Measurements from ENCODE around the gene PALLD.

PALLD gene

DNA sequence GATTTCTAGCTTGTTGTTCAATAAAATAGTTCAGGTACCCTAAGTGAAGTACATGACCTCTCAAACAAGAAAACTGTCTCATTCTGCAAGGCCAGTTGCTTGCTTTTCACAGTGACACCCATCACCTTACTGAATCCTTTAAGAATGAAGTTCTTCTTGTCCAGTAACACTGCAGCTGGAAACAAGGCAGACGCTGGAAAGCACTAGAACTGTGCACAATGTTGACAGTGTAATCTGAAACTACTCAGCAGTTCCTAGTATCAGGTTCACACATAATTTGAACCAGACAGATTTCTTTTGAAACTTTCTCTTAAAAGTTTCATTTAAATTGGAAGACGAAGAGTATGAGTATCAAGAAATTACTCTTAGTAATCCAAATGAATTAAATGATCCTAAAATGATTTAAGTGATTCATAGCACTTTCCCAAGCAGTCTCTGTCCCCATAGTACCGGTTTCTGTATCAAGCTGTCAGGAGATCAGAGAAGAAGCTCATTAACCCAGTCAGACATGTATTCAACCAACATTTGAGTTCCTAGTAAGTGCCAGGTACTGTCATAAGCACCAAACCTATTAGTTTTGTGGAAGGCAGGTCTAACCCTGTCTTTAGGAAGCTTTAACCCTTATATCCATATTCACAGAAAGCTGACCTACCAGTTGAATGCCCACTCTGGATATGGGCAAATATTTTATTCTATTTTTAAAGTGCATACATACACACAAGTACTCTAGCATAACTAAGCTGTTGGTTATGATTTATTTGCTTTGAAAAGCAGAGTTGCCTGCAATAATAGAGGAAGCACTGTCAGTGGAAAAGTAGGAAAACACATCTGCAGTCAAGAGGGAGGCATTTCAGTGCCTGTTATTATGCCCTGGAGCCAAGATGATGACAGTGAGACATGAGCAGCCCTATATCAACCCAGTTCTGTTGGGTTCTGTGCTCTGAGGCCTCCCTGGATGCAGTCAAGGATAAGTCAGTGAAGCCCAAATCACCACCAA, 63.6 kb downstream of the PALLD start:
- DNase-seq: peak; percentile 64

DNA sequence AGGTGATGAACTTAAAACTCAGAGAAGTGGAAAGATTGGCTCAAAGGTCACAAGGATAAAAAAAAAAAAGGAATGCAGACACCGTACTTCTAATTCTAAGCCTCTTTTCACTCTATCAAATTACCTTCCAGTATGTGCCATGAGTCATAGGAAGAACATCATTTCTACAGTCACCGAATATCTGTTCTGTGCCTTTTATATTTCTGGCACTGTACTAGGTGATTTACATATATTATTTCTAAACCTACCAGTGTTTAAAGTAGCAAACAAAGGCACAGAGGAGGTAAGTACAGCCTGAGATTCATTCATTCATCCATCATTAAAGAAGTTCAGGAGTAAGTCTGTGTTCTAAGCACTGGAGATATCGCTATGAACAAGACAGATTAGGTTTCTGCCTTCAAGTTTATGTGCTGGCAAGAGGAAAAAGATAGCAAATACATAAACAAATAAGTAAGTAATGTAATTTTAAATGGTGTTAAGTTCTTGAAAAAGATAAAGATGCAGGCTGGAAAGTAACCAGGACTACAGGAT, 65.3 kb downstream of the PALLD start:
- peak; percentile 66 for DNase-seq

DNA sequence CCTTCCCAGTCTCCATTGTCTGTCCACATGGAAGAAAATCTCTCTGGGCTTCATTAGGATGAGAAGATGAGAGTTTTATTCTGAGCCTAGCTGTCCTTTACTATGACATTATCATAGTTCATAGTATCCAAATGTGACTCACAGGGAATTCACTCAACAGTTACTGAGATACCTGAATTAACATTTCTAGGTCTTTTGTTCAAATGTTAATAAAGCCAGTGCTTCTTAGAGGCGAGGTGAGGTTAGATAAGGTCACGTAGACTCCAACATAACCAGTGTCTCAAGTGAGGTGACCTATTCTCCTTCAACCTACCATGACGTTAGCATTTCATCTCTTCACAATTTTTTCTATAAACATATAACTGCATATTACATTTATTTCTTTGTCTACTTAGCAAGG, 67.2 kb downstream of the PALLD start:
- DNase-seq: no peak

DNA sequence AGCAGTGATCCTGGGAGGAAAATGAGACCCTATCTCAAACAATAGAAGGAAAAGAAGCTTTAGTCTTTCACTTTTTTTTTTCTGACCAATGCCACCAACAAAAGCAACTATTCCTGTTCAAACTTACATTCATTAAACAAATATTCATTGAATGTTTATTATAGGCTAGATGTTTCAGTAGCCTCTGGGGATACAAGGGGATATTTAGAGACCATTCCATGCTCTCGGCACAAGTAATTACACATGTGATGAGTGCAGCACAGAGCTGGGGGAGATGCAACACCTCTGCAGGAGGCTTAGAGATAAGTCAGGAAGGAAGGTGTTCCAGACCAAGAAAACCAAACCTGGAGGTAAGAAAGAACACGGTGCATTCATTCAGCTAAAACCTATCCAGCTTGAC, 68.3 kb downstream of the PALLD start:
- peak; percentile 53 for DNase-seq

DNA sequence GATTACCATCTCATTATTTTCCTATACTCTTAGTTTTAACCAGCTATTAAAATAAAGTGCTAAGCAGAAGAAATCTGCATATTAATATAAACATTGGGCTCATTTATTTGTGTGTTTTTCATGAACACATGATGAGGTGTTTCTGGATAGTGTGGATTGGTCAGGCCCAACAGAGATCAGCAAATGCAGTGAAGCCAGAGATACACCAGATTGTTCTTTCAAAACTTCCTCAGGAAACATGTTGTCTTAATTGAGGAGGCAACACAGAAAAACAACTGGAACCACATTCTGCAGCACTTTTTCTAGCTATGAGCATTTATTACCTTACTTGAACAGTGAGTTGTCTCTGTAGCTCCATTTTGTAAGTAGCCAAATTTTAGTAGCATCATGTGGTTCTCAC, 69.9 kb downstream of the PALLD start:
- DNase-seq: no peak

DNA sequence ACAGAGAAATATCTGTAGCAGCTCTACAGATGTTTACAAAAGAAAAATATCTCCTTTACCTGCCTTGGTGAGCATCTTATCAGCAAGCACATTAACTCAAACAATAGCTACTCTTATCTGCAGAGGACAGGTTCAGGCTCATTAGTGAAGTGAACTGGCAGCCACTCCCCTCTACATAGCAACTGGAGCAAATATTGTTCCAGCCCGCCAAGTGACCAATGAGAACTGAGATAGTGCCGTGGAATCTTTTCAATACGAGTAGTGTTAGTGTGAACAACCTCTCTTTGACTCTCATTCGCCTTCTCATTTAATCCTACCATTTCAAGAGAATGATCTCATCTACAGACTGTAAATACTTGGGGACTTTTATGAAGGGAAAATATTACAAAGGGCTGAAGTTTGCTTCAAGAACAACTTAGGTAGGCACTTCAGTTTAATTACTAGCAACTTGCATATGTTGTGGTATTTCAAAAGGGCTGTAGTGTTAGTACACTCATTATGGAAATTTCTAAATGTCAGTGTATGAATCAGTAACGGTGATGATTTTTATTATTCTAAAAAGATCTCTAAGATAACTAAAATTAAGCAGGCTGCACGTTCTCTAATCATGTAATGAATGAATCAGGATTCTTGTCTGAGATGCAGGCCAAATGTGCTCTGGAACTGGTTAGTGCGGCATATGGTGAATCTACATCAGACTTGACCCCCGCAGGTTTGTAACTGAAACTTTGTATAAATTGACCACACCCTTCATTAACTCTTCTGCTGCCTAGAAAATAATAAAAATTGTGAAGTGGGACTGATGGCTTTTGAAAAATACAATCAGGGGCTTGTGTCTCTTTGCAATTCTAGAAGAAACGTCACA, 72.4 kb downstream of the PALLD start:
- DNase-seq: peak; percentile 41

DNA sequence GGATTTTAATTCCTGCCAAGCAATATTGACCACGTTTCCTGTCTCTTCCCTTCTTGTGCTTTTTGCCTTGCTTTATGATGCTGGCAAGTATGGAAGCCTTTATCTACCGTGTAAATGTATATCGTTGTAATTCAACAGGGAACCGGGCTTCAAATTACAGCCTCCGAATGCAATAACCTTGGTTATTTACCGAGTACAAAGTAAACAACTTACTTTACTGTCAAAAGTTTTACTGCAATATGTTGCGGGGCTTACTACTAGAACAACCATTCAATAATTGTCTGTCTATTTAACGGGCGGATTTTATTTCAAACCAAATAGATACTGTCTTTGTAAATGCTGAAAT, 73.1 kb downstream of the PALLD start:
- no peak for DNase-seq

DNA sequence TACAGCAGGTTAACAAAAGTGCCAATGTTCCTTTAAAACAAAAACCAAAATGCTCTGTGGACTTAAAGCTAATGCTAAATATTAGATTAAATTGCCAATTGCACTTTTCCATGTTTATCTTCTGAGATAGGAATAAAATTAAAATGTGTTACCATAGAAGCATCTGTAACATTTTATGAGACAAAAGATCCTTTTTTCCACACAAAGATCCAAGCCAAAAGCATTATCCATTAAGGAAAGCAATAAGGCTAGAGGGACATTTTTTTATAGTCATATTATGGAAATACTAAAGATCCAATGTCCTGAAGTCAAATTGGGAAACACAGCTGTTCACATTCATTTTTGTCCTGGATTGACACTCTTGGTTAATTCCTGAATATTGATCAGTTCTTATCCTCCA, 73.6 kb downstream of the PALLD start:
- no peak for DNase-seq

DNA sequence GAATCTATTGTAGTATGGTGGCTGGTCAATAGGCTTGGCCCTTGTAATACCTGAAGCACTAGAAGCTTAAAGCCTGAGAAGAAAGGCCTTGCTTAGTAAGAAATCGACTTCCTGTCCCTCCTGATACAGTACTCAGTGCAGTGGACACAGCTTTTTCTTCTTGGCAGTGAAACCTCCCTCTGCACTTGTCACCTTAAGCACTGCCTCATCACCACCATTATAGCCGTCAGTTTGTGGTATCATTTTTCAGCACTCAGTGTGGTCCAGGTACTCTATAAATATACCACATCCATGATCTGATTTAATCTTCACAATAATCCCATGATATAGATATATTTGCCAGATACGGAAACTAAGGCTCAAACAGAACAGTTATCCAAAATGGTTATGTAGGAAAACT, 75.2 kb downstream of the PALLD start:
- DNase-seq: no peak

DNA sequence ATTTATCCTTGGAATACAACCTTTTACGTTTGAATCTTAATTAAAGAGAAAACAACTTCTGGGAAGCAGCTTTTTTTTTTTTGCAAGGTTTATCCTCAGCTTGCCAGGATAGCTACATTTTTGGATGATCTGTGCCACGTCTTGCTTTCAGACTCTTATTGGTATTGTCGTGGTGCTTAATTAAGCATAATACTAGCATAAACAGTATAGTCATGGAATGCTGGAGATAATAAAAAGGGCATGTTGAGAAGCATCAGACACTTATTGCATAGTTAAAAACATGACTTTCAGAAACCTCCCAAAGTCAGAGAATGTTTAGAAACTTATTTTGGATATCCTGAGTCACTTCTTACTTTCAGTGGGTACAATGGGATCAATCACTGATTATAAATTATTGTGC, 77.0 kb downstream of the PALLD start:
- no peak for DNase-seq

DNA sequence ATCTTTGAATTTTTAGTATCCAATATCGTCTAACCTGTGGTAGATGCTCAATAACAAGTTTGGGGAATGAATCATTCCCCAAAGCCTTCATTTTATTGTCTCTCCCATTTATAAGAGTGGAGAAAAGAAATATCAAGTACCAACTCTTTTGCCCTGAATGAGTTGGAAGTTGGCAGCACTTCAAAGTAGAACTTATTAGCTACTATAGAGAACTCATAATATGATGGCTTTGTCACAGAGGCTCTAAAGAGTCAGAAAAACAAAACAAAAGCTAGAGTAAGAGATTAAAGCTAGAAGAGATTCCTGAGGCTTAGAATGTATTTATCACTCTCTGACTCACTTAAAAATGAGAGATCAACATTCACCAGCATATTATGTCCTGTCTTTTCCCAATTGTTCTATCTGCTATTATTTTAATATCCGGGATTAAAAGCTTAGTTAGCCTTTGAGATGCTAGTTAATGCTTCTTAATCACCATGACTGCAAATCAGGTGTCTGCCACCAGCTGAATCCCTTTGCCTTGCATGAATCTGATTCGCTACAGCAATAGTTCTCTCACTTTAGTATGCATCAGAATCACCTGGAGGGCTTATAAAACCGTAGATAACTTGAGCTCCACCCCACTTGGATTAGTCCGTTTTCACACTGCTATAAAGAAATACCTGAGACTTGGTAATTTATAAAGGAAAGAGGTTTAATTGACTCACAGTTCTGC, 77.9 kb downstream of the PALLD start:
- peak; percentile 78 for DNase-seq

DNA sequence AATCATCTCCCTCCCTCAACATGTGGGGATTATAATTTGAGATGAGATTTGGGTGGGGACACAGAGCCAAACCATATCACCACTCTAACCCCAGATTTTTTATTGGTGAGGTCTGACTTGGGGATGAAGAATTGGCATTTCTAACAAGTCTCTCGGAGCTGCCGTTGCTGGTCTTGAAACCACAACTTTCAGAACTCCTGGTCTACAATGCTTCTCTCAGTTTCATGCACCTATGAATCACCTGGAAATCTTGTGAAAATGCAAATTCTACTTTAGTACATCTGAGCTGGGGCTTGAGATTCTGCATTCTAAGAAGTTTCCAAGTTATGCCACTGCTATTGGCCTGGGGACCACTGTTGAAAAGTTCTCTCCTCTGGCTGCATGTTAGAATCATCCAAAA, 78.6 kb downstream of the PALLD start:
- no peak for DNase-seq

DNA sequence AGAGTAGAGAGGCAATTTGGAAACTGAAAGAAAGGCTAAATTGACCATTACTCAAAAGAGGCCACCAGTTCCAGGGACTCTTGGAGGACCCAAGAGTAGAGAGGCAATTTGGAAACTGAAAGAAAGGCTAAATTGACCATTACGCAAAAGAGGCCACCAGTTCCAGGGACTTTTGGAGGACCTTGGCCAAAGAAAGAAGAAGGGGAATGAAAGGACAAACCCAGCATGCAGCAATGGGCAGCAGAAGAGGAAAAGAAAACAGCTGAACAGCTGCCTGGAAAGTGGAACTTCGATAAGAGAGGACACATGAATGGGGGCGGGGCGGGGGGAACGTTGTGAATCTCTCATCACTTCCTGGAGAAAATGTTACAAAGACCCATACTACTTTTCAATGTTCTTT, 80.8 kb downstream of the PALLD start:
- DNase-seq: no peak

DNA sequence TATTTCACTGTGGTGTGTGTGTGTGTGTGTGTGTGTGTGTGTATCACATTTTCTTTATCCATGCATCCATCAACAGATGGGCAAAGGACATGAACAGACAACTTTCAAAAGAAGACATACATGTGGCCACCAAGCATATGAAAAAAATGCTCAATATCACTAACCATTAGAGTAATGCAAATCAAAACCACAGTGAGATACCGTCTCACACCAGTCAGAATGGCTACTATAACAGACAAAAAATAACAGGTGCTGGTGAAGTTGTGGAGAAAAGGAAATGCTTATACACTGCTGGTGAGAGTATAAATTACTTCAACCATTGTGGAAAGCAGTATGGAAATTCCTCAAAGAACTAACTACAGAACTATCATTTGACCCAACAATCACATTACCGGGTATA, 83.4 kb downstream of the PALLD start:
- no peak for DNase-seq

DNA sequence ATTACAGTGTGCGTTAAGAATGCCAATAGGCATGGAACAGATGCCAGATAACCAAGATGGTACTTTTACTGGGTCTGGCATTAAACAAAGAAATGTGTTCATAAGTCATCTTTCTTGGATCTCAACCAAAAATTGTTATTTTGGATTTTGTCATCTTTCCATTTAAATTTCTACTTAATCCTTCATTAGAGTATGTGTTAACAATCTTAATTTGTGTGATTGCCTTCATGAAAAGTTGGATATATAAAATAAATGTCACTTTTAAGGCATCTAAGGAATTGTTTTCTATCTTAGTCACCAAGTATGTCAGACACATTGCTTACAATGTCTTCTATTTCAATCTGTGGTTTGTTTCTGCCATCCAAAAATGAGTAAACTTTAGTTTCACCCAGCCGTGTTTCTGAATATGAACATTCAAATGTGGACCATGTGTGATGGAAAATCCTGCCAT, 87.5 kb downstream of the PALLD start:
- peak; percentile 92 for DNase-seq

DNA sequence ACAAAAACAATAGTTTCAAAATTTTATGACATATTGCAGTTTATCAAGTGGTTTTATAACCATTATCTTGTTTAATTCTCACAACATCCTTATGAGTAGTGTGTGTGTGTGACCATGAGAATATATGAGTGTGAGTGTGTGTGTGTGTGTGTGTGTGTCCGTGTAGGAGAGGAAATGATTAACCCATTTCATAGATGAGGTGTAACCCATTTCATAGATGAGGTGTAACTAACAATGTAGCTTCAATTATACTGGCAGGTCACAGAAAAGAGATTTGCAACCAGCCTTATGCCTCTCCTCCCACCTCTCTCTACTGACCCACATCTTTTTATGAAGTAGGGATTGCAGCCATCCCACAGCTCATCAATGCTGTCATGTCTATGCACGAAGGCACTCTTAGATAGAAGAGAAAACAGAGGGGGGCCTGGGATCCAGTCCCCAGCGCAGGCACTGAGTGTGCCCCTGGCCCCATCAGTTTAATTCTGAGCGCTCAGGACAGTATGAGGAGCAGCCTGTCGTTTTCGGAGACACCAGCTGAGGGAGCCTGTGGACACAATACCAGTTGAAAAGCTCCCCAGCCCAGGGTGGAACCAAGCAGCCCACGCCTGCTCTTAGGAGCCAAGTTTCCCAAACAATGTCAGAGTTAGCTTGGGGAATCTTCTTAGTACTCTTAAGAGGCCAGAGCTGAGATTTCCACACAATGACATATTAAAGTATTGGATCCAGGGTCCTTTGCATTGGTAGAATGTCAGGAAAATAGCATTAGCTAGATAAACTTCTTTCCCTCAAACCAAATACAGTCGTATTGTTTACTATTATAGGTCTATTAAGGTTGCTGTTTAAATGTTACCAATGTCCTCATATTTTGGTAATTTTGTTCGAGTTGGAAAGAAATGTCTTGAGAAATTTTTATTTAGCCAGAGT, 88.6 kb downstream of the PALLD start:
- DNase-seq: peak; percentile 86

DNA sequence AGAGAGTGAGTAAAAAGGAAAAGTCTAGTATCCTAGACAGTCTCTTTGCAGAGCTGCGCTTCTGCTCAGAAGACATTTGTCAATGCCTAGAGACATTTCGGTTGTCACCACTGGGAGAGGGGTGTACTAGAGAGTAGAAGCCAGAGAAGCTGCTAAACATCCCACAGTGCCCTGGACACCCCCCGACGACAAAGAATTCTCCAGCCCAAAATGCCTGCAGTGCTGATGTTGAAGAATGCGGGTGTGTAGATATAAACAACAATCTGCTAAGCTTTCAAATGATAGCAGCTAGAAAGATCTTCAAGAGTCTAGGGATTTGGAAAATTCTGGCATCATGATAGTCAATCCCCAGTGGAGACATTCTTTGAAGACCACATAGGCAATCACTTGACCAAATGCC, 90.1 kb downstream of the PALLD start:
- DNase-seq: peak; percentile 70

DNA sequence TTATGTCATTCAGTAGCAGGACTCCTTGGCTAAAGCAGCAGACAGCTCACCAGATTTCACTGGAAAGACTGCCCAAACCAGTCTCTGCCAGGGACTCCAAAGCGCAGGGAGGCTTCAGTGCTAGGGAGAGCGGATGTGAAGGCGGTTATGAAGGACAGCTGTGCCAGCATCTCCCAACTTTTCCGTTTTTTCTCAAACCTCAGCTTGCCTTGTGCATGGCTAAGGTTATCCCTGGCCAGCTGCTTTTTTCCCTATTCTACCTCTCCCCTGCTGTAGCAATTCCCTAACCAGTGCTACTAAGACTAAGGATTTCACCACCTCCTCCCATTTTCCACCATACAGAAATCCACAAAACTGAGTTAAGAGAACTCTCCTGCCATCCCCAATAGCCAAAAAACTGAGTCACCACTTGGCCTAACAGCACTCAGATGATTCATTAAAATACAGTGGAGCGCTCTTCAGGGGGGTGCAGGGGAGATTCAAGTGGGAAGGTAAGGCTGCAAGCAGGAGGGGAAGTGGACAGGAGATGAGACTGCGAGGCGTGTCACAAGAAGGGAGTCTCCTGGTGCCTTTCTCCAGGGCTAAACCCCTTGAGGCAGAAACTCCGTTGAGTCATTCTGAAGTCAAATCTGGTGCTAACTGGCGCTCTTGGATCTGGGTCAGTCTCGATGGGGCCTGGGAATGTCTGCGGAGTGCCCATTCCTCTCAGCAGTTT, 90.7 kb downstream of the PALLD start:
- peak; percentile 94 for DNase-seq

DNA sequence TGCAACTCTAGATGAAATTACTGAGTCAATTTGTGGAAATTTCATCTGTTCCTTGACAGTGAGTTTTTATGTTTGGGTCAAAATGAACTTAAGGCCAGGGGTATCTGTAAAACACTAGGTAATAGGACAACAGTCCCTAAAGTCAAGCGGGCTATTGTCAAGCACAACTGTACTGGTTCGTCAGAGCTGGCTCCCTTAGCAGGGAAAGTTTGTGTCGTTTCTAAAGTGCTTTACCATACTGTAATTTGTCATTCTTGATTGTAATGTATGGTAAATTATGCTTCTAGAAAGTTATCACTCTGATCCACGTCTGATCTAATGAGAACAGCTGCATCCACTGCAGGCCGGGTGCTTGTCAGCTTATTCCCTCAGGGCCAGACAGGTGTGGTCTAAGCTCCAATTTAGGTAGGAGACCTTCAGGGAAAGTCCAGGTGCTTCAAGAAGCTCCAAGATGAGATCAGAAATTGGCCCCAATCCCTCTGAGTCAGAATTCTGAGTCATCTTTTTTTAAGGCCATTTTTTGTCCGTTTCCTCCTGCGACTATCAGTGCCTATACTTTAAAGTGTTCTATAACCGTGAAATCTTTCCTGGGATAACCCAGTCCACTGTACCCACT, 92.2 kb downstream of the PALLD start:
- DNase-seq: peak; percentile 78

DNA sequence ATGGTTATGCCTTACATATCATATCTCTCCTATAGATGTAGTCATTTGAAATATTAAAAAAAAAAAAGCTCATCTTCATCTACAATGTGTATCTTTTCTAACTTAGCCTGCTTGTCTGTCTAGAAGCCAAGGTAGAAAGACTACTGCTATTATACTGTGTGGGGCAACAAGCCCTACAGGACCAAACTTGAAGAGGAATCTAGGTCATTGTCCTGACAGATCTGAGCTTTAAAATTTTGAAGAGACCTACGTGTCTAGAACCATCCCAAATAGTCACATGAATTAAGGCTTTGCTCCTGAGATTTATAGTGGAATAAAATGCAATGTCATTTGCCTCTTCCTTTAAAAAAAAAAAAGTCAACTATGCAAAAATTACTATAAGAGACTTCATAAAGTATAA, 95.8 kb downstream of the PALLD start:
- DNase-seq: no peak
